ENCODE results near the gene CAMKMT. TPM values are rescaled to one million over a fixed set of nuclear protein-coding genes. Genes with fewer than 3 reads are reported as not detected.

Gene CAMKMT
- total RNA-seq, 1 donor from 2014 or later: 5.8 TPM

GRCh38 chr2:44549099-44549471 is 187.3 kb downstream of the CAMKMT start:
- H3K27me3 ChIP-seq (ENCODE audit: control insufficient read depth, insufficient read depth, low read length): no peaks in the 10 kb centered on the region
- no peak overlapping the region for H3K4me3 ChIP-seq (ENCODE audit: low read depth, low read length)
- DNase-seq (ENCODE audit: low read depth): peak; percentile 23
- TF ChIP-seq CTCF (IDR thresholded peaks at IDR 0.05; ENCODE audit: insufficient read depth, low read length, poor library complexity, severe bottlenecking): no peak
- no peaks in the 10 kb centered on the region for H3K36me3 ChIP-seq (ENCODE audit: control insufficient read depth, insufficient read depth, low read length)

- no peaks in the 10 kb centered on the region for H3K36me3 ChIP-seq (ENCODE audit: control insufficient read depth, insufficient read depth, low read length)
- TF ChIP-seq CTCF (IDR thresholded peaks at IDR 0.05; ENCODE audit: insufficient read depth, low read length, poor library complexity, severe bottlenecking): no peak
Observed at GRCh38 chr2:44549856-44550255, 188.1 kb downstream of the CAMKMT start.

DNA sequence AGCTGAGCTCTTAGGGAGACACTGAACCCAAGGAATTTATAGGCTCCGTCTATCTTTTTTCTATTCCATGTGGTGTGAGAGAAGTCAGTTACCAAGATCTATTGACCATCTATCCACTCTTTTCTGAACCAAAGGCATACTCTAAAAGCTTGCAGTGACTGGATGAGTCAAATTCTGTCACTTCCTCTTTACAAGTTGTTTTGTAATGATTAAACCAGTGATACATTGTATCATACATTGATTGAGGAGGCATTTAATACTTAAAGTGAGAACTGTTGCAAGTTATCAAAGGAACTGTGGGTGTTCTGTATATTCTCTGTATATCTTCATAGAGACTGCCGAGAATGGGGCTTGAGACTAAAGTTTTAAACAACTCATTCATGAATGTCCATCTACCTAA is 188.8 kb downstream of the CAMKMT start:
- Histone ChIP-seq H3K27me3 (ENCODE audit: control insufficient read depth, insufficient read depth, low read length) (no peaks in the 10 kb centered on the region), H3K36me3 (ENCODE audit: control insufficient read depth, insufficient read depth, low read length) (no peaks in the 10 kb centered on the region), H3K4me3 (ENCODE audit: low read depth, low read length) (no peak overlapping the region)
- DNase-seq (ENCODE audit: low read depth): peak; percentile 34
- no peak for TF ChIP-seq CTCF (IDR thresholded peaks at IDR 0.05; ENCODE audit: insufficient read depth, low read length, poor library complexity, severe bottlenecking)

More at GRCh38 chr2:44549856-44550255, 188.1 kb downstream of the CAMKMT start:
- no peak overlapping the region for H3K4me3 ChIP-seq (ENCODE audit: low read depth, low read length)
- H3K27me3 ChIP-seq (ENCODE audit: control insufficient read depth, insufficient read depth, low read length): no peaks in the 10 kb centered on the region
- no peak for DNase-seq (ENCODE audit: low read depth)

DNA sequence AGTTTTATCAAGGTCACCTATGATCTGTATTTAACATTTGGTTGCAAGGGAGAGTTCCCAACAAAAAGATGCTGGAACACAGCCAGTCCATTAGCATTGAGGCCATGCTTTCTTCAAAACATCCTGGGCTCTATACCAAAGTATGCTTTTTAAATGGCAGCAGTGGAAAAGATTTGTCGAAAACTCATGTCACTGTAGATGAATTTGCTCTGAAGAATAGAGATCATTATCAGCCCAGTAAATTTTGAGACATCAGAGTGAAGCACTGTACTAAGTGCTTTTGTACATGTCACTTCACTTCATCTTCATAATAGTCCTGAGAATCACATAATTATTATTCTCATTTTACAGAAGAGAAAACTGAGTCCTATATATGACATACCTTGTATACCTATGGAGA is 189.8 kb downstream of the CAMKMT start:
- H3K27me3 ChIP-seq (ENCODE audit: control insufficient read depth, insufficient read depth, low read length): no peaks in the 10 kb centered on the region
- no peak for DNase-seq (ENCODE audit: low read depth)
- no peaks in the 10 kb centered on the region for H3K36me3 ChIP-seq (ENCODE audit: control insufficient read depth, insufficient read depth, low read length)
- no peak overlapping the region for H3K4me3 ChIP-seq (ENCODE audit: low read depth, low read length)
- no peak for TF ChIP-seq CTCF (IDR thresholded peaks at IDR 0.05; ENCODE audit: insufficient read depth, low read length, poor library complexity, severe bottlenecking)

DNA sequence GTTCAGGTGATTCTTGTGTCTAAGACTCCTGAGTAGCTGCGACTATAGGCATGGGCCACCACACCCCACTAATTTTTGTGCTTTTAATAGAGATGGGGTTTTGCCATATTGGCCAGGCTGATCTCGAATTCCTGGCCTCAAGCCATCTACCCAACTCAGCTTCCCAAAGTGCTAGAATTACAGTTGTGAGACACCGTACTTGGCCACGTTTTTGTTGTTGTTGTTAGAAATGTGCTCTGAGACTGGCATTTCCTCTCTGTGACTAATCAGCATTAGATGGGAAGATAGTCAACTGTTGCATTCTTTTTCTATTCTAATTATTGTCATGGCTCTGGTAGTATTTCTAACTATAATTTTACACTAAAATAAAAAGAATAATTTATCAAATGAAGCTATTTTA is 191.7 kb downstream of the CAMKMT start:
- no peak for TF ChIP-seq CTCF (IDR thresholded peaks at IDR 0.05; ENCODE audit: insufficient read depth, low read length, poor library complexity, severe bottlenecking)
- DNase-seq (ENCODE audit: low read depth): peak; percentile 14
- no peaks in the 10 kb centered on the region for H3K27me3 ChIP-seq (ENCODE audit: control insufficient read depth, insufficient read depth, low read length)
- H3K4me3 ChIP-seq (ENCODE audit: low read depth, low read length): no peak overlapping the region
- H3K36me3 ChIP-seq (ENCODE audit: control insufficient read depth, insufficient read depth, low read length): no peaks in the 10 kb centered on the region

DNA sequence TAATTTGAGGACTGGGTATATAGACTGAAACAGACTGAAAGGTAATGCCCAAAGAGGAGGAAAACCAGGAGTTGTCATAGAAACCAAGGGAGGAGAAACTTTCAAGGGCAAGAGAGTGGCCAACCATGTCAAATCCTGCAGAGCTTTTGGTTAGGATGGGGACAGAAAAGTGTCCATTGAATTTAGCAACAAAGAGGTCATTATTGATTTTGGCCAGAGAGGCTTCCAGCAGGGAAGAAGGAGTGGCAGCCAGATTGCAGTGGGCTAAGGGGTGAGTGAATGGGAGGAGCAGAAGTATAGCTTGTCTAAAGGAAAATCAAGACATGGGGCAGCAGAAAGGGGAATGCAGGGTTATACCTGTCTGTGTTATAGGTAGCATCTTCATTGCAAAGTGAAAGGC is 194.0 kb downstream of the CAMKMT start:
- Histone ChIP-seq H3K4me3 (ENCODE audit: low read depth, low read length) (no peak overlapping the region), H3K27me3 (ENCODE audit: control insufficient read depth, insufficient read depth, low read length) (no peaks in the 10 kb centered on the region), H3K36me3 (ENCODE audit: control insufficient read depth, insufficient read depth, low read length) (no peaks in the 10 kb centered on the region)
- no peak for TF ChIP-seq CTCF (IDR thresholded peaks at IDR 0.05; ENCODE audit: insufficient read depth, low read length, poor library complexity, severe bottlenecking)
- no peak for DNase-seq (ENCODE audit: low read depth)

Data from kidney epithelial cell (primary cell).